Measurements from ENCODE around the gene ADARB2. TPM values are rescaled to one million over a fixed set of nuclear protein-coding genes. Genes with fewer than 3 reads are reported as not detected.

Gene ADARB2
- total RNA-seq, 2 experiments from 2014 or later, result 2.5 to 3.0 TPM

- Mint-ChIP-seq H3K4me3 (no peak overlapping the region), H3K9me3 (peaks cover 8% of the 10 kb centered on the region), H3K27me3 (no peaks in the 10 kb centered on the region), H3K27ac (no peak overlapping the region), H3K36me3 (ENCODE audit: low read depth) (no peaks in the 10 kb centered on the region), H3K4me1 (no peaks in the 10 kb centered on the region)
- POLR2A ChIA-PET, result no interaction called here
- CTCF ChIA-PET, result no interaction called here
- no peak for DNase-seq
These were observed 221.4 kb downstream of the ADARB2 start for GRCh38 chr10:1515780-1516491.

GRCh38 chr10:1515121-1515779 is 222.1 kb downstream of the ADARB2 start:
- POLR2A ChIA-PET, result no interaction called here
- no peak for DNase-seq
- H3K27ac Mint-ChIP-seq, result no peak overlapping the region
- peaks cover 8% of the 10 kb centered on the region for H3K9me3 Mint-ChIP-seq
- no peaks in the 10 kb centered on the region for H3K36me3 Mint-ChIP-seq (ENCODE audit: low read depth)
- CTCF ChIA-PET, result no interaction called here
- H3K4me3 Mint-ChIP-seq, result no peak overlapping the region
- H3K4me1 Mint-ChIP-seq, result no peaks in the 10 kb centered on the region
- H3K27me3 Mint-ChIP-seq, result no peaks in the 10 kb centered on the region

- Mint-ChIP-seq H3K4me3 (no peak overlapping the region), H3K27me3 (no peaks in the 10 kb centered on the region), H3K27ac (no peak overlapping the region), H3K4me1 (no peaks in the 10 kb centered on the region), H3K36me3 (ENCODE audit: low read depth) (no peaks in the 10 kb centered on the region), H3K9me3 (peaks cover 8% of the 10 kb centered on the region)
- DNase-seq, result no peak
- POLR2A ChIA-PET, result no interaction called here
- CTCF ChIA-PET, result no interaction called here
These were observed 222.6 kb downstream of the ADARB2 start for GRCh38 chr10:1514681-1515080.

GRCh38 chr10:1513221-1513620 is 224.1 kb downstream of the ADARB2 start:
- ChIA-PET POLR2A (no interaction called here), CTCF (no interaction called here)
- DNase-seq, result no peak
- no peaks in the 10 kb centered on the region for H3K4me1 Mint-ChIP-seq
- H3K4me3 Mint-ChIP-seq, result no peak overlapping the region
- H3K27me3 Mint-ChIP-seq, result no peaks in the 10 kb centered on the region
- H3K9me3 Mint-ChIP-seq, result no peaks in the 10 kb centered on the region
- H3K36me3 Mint-ChIP-seq (ENCODE audit: low read depth), result no peaks in the 10 kb centered on the region
- no peak overlapping the region for H3K27ac Mint-ChIP-seq

DNA sequence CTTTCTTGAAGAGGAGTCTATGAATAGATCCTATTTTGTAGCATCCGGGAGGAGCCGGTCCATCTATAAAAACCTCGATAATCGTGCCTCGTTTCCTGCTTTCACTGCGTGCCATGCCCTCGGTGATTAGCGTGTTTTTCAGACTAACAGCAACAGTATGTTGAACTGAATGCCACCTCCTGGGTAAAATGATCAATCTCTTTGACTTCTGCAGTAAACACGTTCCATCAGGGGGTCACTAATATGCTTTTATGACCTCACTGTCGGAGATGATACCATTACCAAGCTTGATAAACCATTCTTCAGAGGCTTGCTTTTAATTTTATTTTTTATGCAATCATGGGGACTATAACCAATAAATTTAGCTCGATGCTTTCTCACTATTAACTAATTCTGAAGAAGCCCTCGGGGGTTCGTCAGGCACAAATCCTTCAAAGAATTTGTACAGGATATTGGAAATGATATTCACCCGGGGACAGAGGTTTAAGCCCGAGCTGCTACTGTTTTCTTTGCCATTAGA is 228.3 kb downstream of the ADARB2 start:
- Mint-ChIP-seq H3K27me3 (no peaks in the 10 kb centered on the region), H3K36me3 (ENCODE audit: low read depth) (no peaks in the 10 kb centered on the region), H3K4me3 (no peak overlapping the region), H3K4me1 (no peaks in the 10 kb centered on the region), H3K27ac (no peak overlapping the region), H3K9me3 (peaks cover 5% of the 10 kb centered on the region)
- POLR2A ChIA-PET, result no interaction called here
- no peak for DNase-seq
- CTCF ChIA-PET, result no interaction called here

DNA sequence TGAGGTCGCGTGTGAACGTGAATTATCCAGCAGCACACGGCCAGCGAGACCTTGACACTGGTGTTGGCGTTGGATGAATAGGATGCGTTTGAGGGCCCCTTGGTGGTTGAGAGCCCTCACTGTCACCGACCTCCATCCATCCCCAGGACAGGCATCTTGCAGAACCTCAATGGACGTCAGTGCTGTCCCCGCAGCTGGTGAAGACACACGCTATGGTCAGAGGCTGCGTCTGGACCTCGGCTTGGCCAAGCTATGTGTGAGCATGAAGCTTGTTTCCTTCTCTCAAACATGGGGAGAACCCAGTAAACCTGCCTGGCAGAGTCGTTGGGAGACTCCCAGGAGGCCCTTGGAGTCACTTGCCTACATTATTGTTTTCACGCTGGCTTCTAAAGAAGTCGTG is 229.2 kb downstream of the ADARB2 start:
- Mint-ChIP-seq H3K4me3 (no peak overlapping the region), H3K27me3 (no peaks in the 10 kb centered on the region), H3K4me1 (no peaks in the 10 kb centered on the region), H3K36me3 (ENCODE audit: low read depth) (no peaks in the 10 kb centered on the region), H3K9me3 (peaks cover 5% of the 10 kb centered on the region), H3K27ac (no peak overlapping the region)
- ChIA-PET CTCF (no interaction called here), POLR2A (no interaction called here)
- no peak for DNase-seq

GRCh38 chr10:1507436-1507835 is 229.9 kb downstream of the ADARB2 start:
- Mint-ChIP-seq H3K27me3 (no peaks in the 10 kb centered on the region), H3K9me3 (peaks cover 5% of the 10 kb centered on the region), H3K36me3 (ENCODE audit: low read depth) (no peaks in the 10 kb centered on the region), H3K4me3 (no peak overlapping the region), H3K27ac (no peak overlapping the region), H3K4me1 (no peaks in the 10 kb centered on the region)
- DNase-seq, result no peak
- CTCF ChIA-PET, result no interaction called here
- POLR2A ChIA-PET, result no interaction called here

DNA sequence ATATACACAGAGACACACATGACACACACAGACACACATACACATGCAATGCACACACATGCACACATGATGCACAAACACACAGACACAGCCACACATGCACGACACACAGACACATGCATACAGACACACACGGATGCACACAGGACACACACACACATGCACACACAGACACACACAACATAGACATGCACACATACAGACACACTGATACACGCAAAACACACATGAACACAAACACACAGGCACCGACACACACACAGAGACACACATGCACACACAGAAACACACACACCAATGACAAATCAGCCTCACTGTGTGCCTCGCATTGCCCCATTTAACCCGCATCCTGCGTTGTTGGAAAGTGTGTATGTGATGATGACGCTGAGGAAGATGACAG is 232.4 kb downstream of the ADARB2 start:
- Mint-ChIP-seq H3K9me3 (peaks cover 5% of the 10 kb centered on the region), H3K4me3 (no peak overlapping the region), H3K27me3 (no peaks in the 10 kb centered on the region), H3K36me3 (ENCODE audit: low read depth) (no peaks in the 10 kb centered on the region), H3K27ac (no peak overlapping the region), H3K4me1 (no peaks in the 10 kb centered on the region)
- no peak for DNase-seq
- ChIA-PET POLR2A (no interaction called here), CTCF (interaction anchor here (0.7 kb wide), 1 partner anchor 277 kb away, joined by 3 read pairs; no protein-coding TSS in a partner anchor)

- ChIA-PET POLR2A (no interaction called here), CTCF (no interaction called here)
- Mint-ChIP-seq H3K27me3 (no peaks in the 10 kb centered on the region), H3K27ac (no peak overlapping the region), H3K4me3 (no peak overlapping the region), H3K9me3 (peaks cover 5% of the 10 kb centered on the region), H3K36me3 (ENCODE audit: low read depth) (no peaks in the 10 kb centered on the region), H3K4me1 (no peaks in the 10 kb centered on the region)
- DNase-seq, result no peak
These were observed 233.0 kb downstream of the ADARB2 start for GRCh38 chr10:1504286-1504685.

DNA sequence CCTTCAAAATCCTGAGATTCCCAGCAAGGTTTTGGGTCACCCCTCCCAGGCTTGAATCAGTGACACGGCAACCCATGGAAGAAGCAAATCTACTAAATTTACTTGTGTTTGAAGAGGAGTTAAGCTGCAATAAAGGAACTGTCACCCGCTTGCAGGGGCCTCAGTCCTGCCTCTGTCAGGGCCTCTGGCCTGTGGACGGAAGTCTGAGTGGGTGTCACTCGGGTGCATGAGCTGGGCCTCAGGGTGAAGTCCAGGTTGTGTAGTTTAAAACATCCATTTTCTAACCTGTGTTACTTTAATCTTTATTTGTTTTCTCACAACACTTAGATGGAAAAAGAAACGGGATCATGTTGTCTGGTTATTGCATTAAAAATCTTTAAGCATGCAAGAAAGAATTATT is 234.9 kb downstream of the ADARB2 start:
- Mint-ChIP-seq H3K27ac (no peak overlapping the region), H3K4me1 (no peaks in the 10 kb centered on the region), H3K9me3 (peaks cover 5% of the 10 kb centered on the region), H3K27me3 (no peaks in the 10 kb centered on the region), H3K36me3 (ENCODE audit: low read depth) (no peaks in the 10 kb centered on the region), H3K4me3 (no peak overlapping the region)
- ChIA-PET CTCF (no interaction called here), POLR2A (no interaction called here)
- DNase-seq, result no peak

GRCh38 chr10:1499359-1499957 is 237.9 kb downstream of the ADARB2 start:
- H3K4me3 Mint-ChIP-seq, result no peak overlapping the region
- POLR2A ChIA-PET, result no interaction called here
- CTCF ChIA-PET, result no interaction called here
- no peaks in the 10 kb centered on the region for H3K36me3 Mint-ChIP-seq (ENCODE audit: low read depth)
- no peaks in the 10 kb centered on the region for H3K4me1 Mint-ChIP-seq
- H3K27ac Mint-ChIP-seq, result no peak overlapping the region
- DNase-seq, result no peak
- H3K27me3 Mint-ChIP-seq, result no peaks in the 10 kb centered on the region
- no peaks in the 10 kb centered on the region for H3K9me3 Mint-ChIP-seq

DNA sequence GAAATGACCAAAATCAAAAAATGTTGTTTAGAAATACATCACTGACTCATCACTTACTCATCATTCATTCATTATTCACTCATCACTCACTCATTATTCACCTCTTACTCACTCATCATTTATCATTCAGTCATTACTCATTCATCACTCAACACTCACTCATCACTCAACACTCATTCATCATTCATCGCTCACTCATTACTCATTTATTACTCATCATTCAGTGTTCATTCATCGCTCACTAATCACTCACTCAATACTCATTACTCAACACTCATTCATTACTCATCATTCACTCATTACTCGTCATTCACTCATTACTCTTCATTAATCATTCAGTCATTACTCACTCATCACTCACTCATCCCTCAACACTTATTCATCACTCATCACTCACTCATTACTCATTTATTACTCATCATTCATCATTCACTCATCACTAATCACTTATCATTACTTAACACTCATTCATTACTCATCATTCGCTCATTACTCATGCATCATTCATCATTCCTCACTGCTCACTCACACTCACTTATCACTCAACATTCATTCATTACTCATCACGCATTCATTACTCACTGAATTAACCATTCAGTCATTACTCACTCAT is 238.5 kb downstream of the ADARB2 start:
- Mint-ChIP-seq H3K27me3 (no peaks in the 10 kb centered on the region), H3K36me3 (ENCODE audit: low read depth) (no peaks in the 10 kb centered on the region), H3K27ac (no peak overlapping the region), H3K4me1 (no peaks in the 10 kb centered on the region), H3K9me3 (no peaks in the 10 kb centered on the region), H3K4me3 (no peak overlapping the region)
- DNase-seq, result no peak
- CTCF ChIA-PET, result no interaction called here
- POLR2A ChIA-PET, result no interaction called here

DNA sequence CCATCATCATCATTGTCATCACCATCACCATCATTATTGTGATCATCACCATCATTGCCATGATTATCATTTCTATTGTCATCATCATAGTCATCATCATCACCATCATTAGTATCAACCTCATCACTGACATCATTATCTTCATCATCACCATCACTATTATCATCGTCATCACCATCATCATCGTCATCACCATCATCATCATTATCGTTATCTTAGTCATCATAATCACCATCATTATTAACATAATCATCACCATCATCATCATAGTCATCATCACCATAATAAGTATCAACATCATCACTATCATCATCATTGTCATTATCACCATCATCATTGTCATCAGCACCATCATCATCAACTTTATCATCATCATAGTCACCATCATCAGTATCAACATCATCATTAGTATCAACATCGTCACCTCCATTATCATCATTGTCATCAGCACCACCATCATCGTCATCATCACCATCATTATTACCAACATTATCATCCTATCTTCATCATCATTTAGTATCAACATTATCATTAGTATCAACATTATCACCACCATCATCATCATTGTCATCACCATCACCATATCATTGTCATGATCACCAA is 241.3 kb downstream of the ADARB2 start:
- no peaks in the 10 kb centered on the region for H3K27me3 Mint-ChIP-seq
- H3K4me3 Mint-ChIP-seq, result no peak overlapping the region
- no peak overlapping the region for H3K27ac Mint-ChIP-seq
- no peaks in the 10 kb centered on the region for H3K36me3 Mint-ChIP-seq (ENCODE audit: low read depth)
- no peaks in the 10 kb centered on the region for H3K4me1 Mint-ChIP-seq
- DNase-seq, result no peak
- CTCF ChIA-PET, result no interaction called here
- H3K9me3 Mint-ChIP-seq, result no peaks in the 10 kb centered on the region
- POLR2A ChIA-PET, result no interaction called here
